ENCODE data around the gene PSMG4. TPM values are rescaled to one million over a fixed set of nuclear protein-coding genes. Genes with fewer than 3 reads are reported as not detected.

PSMG4 gene
- total and polyA plus RNA-seq, 2 donors (not counting 3 experiments of a cell fraction or from before 2014, with no cell fraction given), result 31.4 to 46.0 TPM

GRCh38 chr6:3286641-3287171 lies 28.0 kb downstream of the PSMG4 start:
- Histone ChIP-seq H3K9me1 (replicated peaks; ENCODE audit: control insufficient read depth, extremely low read depth, insufficient read depth, low read length) (no peaks in the 10 kb centered on the region), H3K79me2 (ENCODE audit: control insufficient read depth, insufficient read depth, low read length) (no peaks in the 10 kb centered on the region), H3K4me3 (replicated peaks in 1 of 3; ENCODE audit: insufficient read depth in 1 of 3, low read depth in 1 of 3, low read length in 3 of 3) (no peak overlapping the region), H3K36me3 (ENCODE audit: control insufficient read depth in 2 of 2, extremely low read depth in 1 of 2, insufficient read depth in 2 of 2, low read length in 2 of 2) (peaks cover 0 to 7% of the 10 kb centered on the region in 2 experiments), H3K4me2 (ENCODE audit: insufficient read depth, low read length) (no peak overlapping the region), H2AFZ (ENCODE audit: low read depth, low read length) (no peak overlapping the region), H4K20me1 (replicated peaks; ENCODE audit: control insufficient read depth, extremely low read depth, insufficient read depth, low read length) (no peaks in the 10 kb centered on the region), H3K27me3 (ENCODE audit: control insufficient read depth in 2 of 2, insufficient read depth in 2 of 2, low read length in 2 of 2) (no peaks in the 10 kb centered on the region), H3K4me1 (ENCODE audit: control insufficient read depth, extremely low read depth, insufficient read depth, low read length) (peaks cover 15% of the 10 kb centered on the region), H3K9me3 (replicated peaks; ENCODE audit: control insufficient read depth, insufficient read depth, low read length) (no peaks in the 10 kb centered on the region), H3K27ac (ENCODE audit: insufficient read depth, low read depth, low read length) (no peak overlapping the region), H3K9ac (replicated peaks; ENCODE audit: extremely low read depth, insufficient read depth, low read length) (no peak overlapping the region)
- FAIRE-seq, result no peak
- BruUV-seq (replicated peaks), result no TSS peak
- no peak for DNase-seq (ENCODE audit: low read depth, low spot score)
- dilution Hi-C loops (cut with MboI; ENCODE audit: extremely low pct_ligation_motif_present, low sequenced_read_pairs), result loop anchor here (25.0 kb wide), 1 partner anchor 701 kb away; no protein-coding TSS in a partner anchor
- POLR2A ChIA-PET, result no interaction called here
- intact Hi-C loops (cut with micrococcal nuclease), result no loop called here
- CTCF ChIA-PET, result interaction anchor here (1.5 kb wide), 1 partner anchor 692 kb away, joined by 4 read pairs; no protein-coding TSS in a partner anchor
- TF ChIP-seq POLR2AphosphoS5 (IDR thresholded peaks at IDR 0.05; ENCODE audit: insufficient read depth, low read depth, low read length) (no peak), CTCF (IDR thresholded peaks at IDR 0.05; ENCODE audit: extremely low read depth in 1 of 2, insufficient read depth in 1 of 2, low read depth in 1 of 2, low read length in 2 of 2) (no peak), MAX (IDR thresholded peaks at IDR 0.05; ENCODE audit: insufficient read depth, insufficient read length) (no peak), FOS (IDR thresholded peaks at IDR 0.05; ENCODE audit: borderline replicate concordance, insufficient read depth, low read length) (no peak), GATA2 (IDR thresholded peaks at IDR 0.05; ENCODE audit: insufficient read depth, insufficient read length, low read depth, low read length) (no peak), MYC (IDR thresholded peaks at IDR 0.05; ENCODE audit: low read depth, low read length) (no peak), JUN (IDR thresholded peaks at IDR 0.05; ENCODE audit: borderline replicate concordance, insufficient read depth, insufficient read length, low read depth) (no peak), EZH2 (IDR thresholded peaks at IDR 0.05; ENCODE audit: borderline replicate concordance, low read depth, low read length, severe bottlenecking) (no peak), POLR2A (IDR thresholded peaks at IDR 0.05; ENCODE audit: low read depth, low read length) (no peak)
